Hepatocyte (in vitro differentiated cells): ENCODE results near the gene SLC34A1.

Source experiments
- CTCF ChIP-seq: fragments of 200-600 bp; sonication (generic); IDR thresholded peaks from 2 replicates; pipeline ENCODE4 v1.5.1; 2016; ENCODE audit warnings: antibody characterized with exemption, mild to moderate bottlenecking; ENCODE audit not compliant: poor library complexity
- EZH2 ChIP-seq: fragments of 200-600 bp; sonication (generic); IDR thresholded peaks from 2 replicates; pipeline ENCODE4 v1.6.1; 2016; ENCODE audit warnings: antibody characterized with exemption, mild to moderate bottlenecking, borderline replicate concordance

- no peak for TF ChIP-seq EZH2
- no peak for TF ChIP-seq CTCF
Measured at GRCh38 chr5:177428574-177429217, 44.5 kb downstream of the SLC34A1 start.
